HG03432 (cell line): ENCODE measurements around the gene TUBB6.

Experiments
- ATAC-seq: cut with Tn5 transposase; IDR thresholded peaks from one replicate; pipeline ENCODE4 v1.9.1; 2021; ENCODE audit warnings: mild to moderate bottlenecking, moderate library complexity; ENCODE audit not compliant: unreplicated experiment

TUBB6 gene

GRCh38 chr18:12335503-12335902, 27.5 kb downstream of the TUBB6 start:
- no peak for ATAC-seq

- no peak for ATAC-seq
Measured at GRCh38 chr18:12336171-12336613, 28.2 kb downstream of the TUBB6 start.

- no peak for ATAC-seq
Measured at GRCh38 chr18:12336887-12337286, 28.8 kb downstream of the TUBB6 start.

GRCh38 chr18:12338382-12338781, 30.3 kb downstream of the TUBB6 start:
- no peak for ATAC-seq

GRCh38 chr18:12340945-12341660, 33.1 kb downstream of the TUBB6 start:
- ATAC-seq, result no peak

GRCh38 chr18:12342661-12343060, 34.6 kb downstream of the TUBB6 start:
- ATAC-seq, result no peak

- ATAC-seq, result no peak
Measured at GRCh38 chr18:12345491-12346239, 37.6 kb downstream of the TUBB6 start.

- no peak for ATAC-seq
Measured at GRCh38 chr18:12346240-12346565, 38.2 kb downstream of the TUBB6 start.

GRCh38 chr18:12347895-12348294, 39.9 kb downstream of the TUBB6 start:
- no peak for ATAC-seq

- no peak for ATAC-seq
Measured at GRCh38 chr18:12352188-12352587, 44.1 kb downstream of the TUBB6 start.

- no peak for ATAC-seq
Measured at GRCh38 chr18:12359515-12359927, 51.5 kb downstream of the TUBB6 start.

- ATAC-seq, result no peak
Measured at GRCh38 chr18:12361770-12362378, 53.8 kb downstream of the TUBB6 start.

GRCh38 chr18:12362473-12363174, 54.6 kb downstream of the TUBB6 start:
- no peak for ATAC-seq

- no peak for ATAC-seq
Measured at GRCh38 chr18:12366379-12366778, 58.3 kb downstream of the TUBB6 start.

GRCh38 chr18:12366784-12367183, 58.7 kb downstream of the TUBB6 start:
- ATAC-seq, result no peak

- no peak for ATAC-seq
Measured at GRCh38 chr18:12369211-12369610, 61.2 kb downstream of the TUBB6 start.

- ATAC-seq, result no peak
Measured at GRCh38 chr18:12371590-12371989, 63.5 kb downstream of the TUBB6 start.

- ATAC-seq, result no peak
Measured at GRCh38 chr18:12372406-12372805, 64.4 kb downstream of the TUBB6 start.

- no peak for ATAC-seq
Measured at GRCh38 chr18:12373116-12373770, 65.2 kb downstream of the TUBB6 start.

- no peak for ATAC-seq
Measured at GRCh38 chr18:12373771-12374116, 65.7 kb downstream of the TUBB6 start.

GRCh38 chr18:12374401-12374800, 66.4 kb downstream of the TUBB6 start:
- no peak for ATAC-seq
